MM.1S (cell line): ENCODE results near the gene ARMC12.

Experiments used
- DNase-seq: peaks from one replicate; pipeline ENCODE4 v3.0.0-alpha.2; 2015
- H2AFZ ChIP-seq: fragments of 300-600 bp; sonication (generic); 2 replicates; pipeline ENCODE4 v1.6.0; 2016; ENCODE audit warnings: antibody characterized with exemption, low read length
- H3F3A ChIP-seq: fragments of 300-600 bp; sonication (generic); 2 replicates; pipeline ENCODE4 v1.6.1; 2016; ENCODE audit warnings: mild to moderate bottlenecking, antibody characterized with exemption, low read length, moderate library complexity, mixed read lengths; ENCODE audit not compliant: insufficient read depth
- H3K27ac ChIP-seq: fragments of 300-600 bp; sonication (generic); 2 replicates; pipeline ENCODE4 v1.5.1; 2016; ENCODE audit warnings: mild to moderate bottlenecking, low read length
- H3K27me3 ChIP-seq: fragments of 300-600 bp; sonication (generic); replicated peaks from 2 replicates; pipeline ENCODE4 v1.6.0; 2016; ENCODE audit warnings: low read length; ENCODE audit not compliant: insufficient read depth
- H3K36me3 ChIP-seq: fragments of 300-600 bp; sonication (generic); replicated peaks from 2 replicates; pipeline ENCODE4 v1.6.1; 2016; ENCODE audit warnings: mild to moderate bottlenecking, low read length, mixed read lengths; ENCODE audit not compliant: insufficient read depth
- H3K4me1 ChIP-seq: fragments of 300-600 bp; sonication (generic); 2 replicates; pipeline ENCODE4 v1.6.1; 2016; ENCODE audit warnings: low read length, mixed read lengths
- H3K4me2 ChIP-seq: fragments of 300-600 bp; sonication (generic); 2 replicates; pipeline ENCODE4 v1.6.0; 2016; ENCODE audit warnings: low read depth, low read length
- H3K4me3 ChIP-seq: fragments of 300-600 bp; sonication (generic); 2 replicates; pipeline ENCODE4 v1.5.1; 2016; ENCODE audit warnings: low read length, mixed read lengths
- H3K79me2 ChIP-seq: fragments of 300-600 bp; sonication (generic); 2 replicates; pipeline ENCODE4 v1.6.1; 2016; ENCODE audit warnings: mixed run types, low read length, mixed read lengths
- H3K9ac ChIP-seq: fragments of 300-600 bp; sonication (generic); 2 replicates; pipeline ENCODE4 v1.6.1; 2016; ENCODE audit warnings: low read length, mixed read lengths
- H3K9me2 ChIP-seq: fragments of 300-600 bp; sonication (generic); replicated peaks from 2 replicates; pipeline ENCODE4 v1.6.1; 2016; ENCODE audit warnings: mild to moderate bottlenecking, low read length, mixed read lengths; ENCODE audit not compliant: insufficient read depth
- H3K9me3 ChIP-seq: fragments of 300-600 bp; sonication (generic); replicated peaks from 2 replicates; pipeline ENCODE4 v1.6.1; 2016; ENCODE audit warnings: mild to moderate bottlenecking, low read length, mixed read lengths; ENCODE audit not compliant: insufficient read depth
- H4K20me1 ChIP-seq: fragments of 300-600 bp; sonication (generic); 2 replicates; pipeline ENCODE4 v1.6.1; 2016; ENCODE audit warnings: mild to moderate bottlenecking, low read length, moderate library complexity, mixed read lengths; ENCODE audit not compliant: insufficient read depth
- EZH2 ChIP-seq: fragments of 300-600 bp; sonication (generic); optimal IDR thresholded peaks from 2 replicates; pipeline ENCODE3; 2017; ENCODE audit warnings: low read depth, mild to moderate bottlenecking, antibody characterized with exemption, low read length, mixed read lengths
- EZH2phosphoT487 ChIP-seq: fragments of 300-600 bp; sonication (generic); IDR thresholded peaks from 2 replicates; pipeline ENCODE4 v1.6.1; 2018; ENCODE audit warnings: antibody characterized with exemption, low read length
- TF ChIP-seq, protein P1 (sequence below): fragments of 300-600 bp; sonication (generic); IDR thresholded peaks from 2 replicates; pipeline ENCODE4 v1.5.1; 2016; ENCODE audit warnings: antibody characterized with exemption, low read length, mixed read lengths

ARMC12 gene

DNA sequence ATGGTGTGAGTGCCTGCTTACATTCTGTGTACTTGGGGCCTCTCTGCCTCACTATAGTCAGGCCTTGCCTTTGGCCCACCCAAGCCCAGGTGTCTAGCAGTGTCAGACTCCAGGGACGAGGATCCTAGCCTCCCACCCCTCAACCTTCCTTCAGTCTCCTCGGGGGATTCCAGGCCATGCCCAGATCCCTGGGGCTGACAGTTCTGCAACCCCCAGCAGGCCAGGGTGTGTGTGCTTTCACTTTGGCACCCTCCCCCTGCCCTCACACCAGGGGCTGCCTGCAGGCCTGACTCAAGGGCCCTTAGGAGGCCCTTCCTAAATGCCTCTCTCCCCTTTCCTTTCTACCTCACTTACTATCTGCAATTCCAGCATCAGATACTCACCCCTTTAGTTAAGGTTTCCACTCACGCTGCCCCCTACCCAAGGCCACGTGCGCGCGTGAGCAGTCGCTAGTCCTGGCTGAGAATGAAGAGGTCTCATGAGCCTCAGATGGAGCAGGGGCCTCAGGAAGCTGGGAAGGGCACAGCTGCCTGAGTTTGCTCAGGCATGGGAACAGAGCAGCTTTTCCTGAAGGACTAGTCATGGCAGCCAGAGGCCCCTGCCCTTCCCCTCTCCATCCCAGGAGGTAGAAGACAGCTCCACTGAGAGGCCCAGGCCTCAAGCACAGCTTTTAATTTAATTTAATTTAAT lies 61.1 kb downstream of the ARMC12 start:
- H4K20me1 ChIP-seq: no peaks in the 10 kb centered on the region
- H3K36me3 ChIP-seq: no peaks in the 10 kb centered on the region
- DNase-seq: no peak
- H3K79me2 ChIP-seq: no peaks in the 10 kb centered on the region
- H3F3A ChIP-seq: no peaks in the 10 kb centered on the region
- no peaks in the 10 kb centered on the region for H3K9me3 ChIP-seq
- no peaks in the 10 kb centered on the region for H3K4me1 ChIP-seq
- H3K9me2 ChIP-seq: no peaks in the 10 kb centered on the region
- H3K27me3 ChIP-seq: no peaks in the 10 kb centered on the region
- H3K4me3 ChIP-seq: no peak overlapping the region
- H3K4me2 ChIP-seq: no peak overlapping the region
- H3K9ac ChIP-seq: no peak overlapping the region
- H3K27ac ChIP-seq: no peak overlapping the region
- no peak overlapping the region for H2AFZ ChIP-seq
- no peak for TF ChIP-seq EZH2phosphoT487
- TF ChIP-seq, protein P1, sequence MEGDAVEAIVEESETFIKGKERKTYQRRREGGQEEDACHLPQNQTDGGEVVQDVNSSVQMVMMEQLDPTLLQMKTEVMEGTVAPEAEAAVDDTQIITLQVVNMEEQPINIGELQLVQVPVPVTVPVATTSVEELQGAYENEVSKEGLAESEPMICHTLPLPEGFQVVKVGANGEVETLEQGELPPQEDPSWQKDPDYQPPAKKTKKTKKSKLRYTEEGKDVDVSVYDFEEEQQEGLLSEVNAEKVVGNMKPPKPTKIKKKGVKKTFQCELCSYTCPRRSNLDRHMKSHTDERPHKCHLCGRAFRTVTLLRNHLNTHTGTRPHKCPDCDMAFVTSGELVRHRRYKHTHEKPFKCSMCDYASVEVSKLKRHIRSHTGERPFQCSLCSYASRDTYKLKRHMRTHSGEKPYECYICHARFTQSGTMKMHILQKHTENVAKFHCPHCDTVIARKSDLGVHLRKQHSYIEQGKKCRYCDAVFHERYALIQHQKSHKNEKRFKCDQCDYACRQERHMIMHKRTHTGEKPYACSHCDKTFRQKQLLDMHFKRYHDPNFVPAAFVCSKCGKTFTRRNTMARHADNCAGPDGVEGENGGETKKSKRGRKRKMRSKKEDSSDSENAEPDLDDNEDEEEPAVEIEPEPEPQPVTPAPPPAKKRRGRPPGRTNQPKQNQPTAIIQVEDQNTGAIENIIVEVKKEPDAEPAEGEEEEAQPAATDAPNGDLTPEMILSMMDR: no peak
- TF ChIP-seq EZH2: no peak
